GM12891 (cell line): ENCODE data around the gene C19orf81.
"Not testable (repeated sequence)": the region's sequence is repeated elsewhere in the genome, so short reads cannot be mapped to it uniquely, and the experiment has no call there.

Experiments
- POLR2A ChIP-seq: IDR thresholded peaks from 2 replicates; pipeline ENCODE4 v1.6.1; 2011; ENCODE audit warnings: low read depth, low read length, control low read depth
- POLR2AphosphoS5 ChIP-seq: IDR thresholded peaks from 2 replicates; pipeline ENCODE4 v1.6.1; 2011; ENCODE audit warnings: low read depth, low read length, control low read depth
- SPI1 ChIP-seq: IDR thresholded peaks from 2 replicates; pipeline ENCODE4 v1.6.1; 2011; ENCODE audit warnings: low read depth, low read length, control low read depth
- TAF1 ChIP-seq: IDR thresholded peaks from 2 replicates; pipeline ENCODE4 v1.6.1; 2011; ENCODE audit warnings: low read depth, low read length, control low read depth

- TF ChIP-seq POLR2A, POLR2AphosphoS5, SPI1, TAF1: not testable (repeated sequence)
Measured at GRCh38 chr19:50620394-50620906, 28.8 kb upstream of the C19orf81 start.
